Measurements from ENCODE around the gene NOL3. TPM values are rescaled to one million over a fixed set of nuclear protein-coding genes. Genes with fewer than 3 reads are reported as not detected.

NOL3 gene
- total and polyA plus RNA-seq, 9 of the 15 experiments (the other 6 are each of a cell fraction or from before 2014, with no cell fraction given), result 0.45 to 14.0 (median 5.4) TPM

DNA sequence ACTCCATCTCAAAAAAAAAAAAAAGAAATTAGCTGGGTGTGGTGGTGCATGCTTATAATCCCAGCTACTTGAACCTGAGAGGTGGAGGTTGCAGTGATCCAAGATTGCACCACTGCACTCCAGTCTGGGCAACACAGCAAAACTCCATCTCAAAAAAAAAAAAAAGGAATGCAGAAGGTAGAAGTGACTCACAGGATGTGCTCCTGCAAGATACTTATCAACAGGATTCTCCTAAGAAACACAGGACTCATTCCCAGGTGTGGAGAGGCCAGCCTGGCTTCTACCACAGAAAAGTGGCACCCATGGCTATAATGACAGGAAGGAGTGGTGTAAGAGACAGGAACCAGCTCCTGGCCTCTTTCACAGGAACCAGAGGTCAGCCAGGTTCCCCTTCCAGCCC, 42.4 kb downstream of the NOL3 start:
- TF ChIP-seq ZNF408 (CRISPR knock-in tag; IDR thresholded peaks at IDR 0.05; ENCODE audit: low read depth), result no peak
- TF ChIP-seq FOSL1 (tag; conservative IDR thresholded peaks at IDR 0.05), result 0 out of 2 replicates have a peak, but pooled peaks have one; percentile 25
- no peak for TF ChIP-seq NCOA4 (IDR thresholded peaks at IDR 0.05; ENCODE audit: partially characterized antibody)
- no peak for TF ChIP-seq POLR2A (conservative IDR thresholded peaks at IDR 0.05)
- TF ChIP-seq, protein P1, sequence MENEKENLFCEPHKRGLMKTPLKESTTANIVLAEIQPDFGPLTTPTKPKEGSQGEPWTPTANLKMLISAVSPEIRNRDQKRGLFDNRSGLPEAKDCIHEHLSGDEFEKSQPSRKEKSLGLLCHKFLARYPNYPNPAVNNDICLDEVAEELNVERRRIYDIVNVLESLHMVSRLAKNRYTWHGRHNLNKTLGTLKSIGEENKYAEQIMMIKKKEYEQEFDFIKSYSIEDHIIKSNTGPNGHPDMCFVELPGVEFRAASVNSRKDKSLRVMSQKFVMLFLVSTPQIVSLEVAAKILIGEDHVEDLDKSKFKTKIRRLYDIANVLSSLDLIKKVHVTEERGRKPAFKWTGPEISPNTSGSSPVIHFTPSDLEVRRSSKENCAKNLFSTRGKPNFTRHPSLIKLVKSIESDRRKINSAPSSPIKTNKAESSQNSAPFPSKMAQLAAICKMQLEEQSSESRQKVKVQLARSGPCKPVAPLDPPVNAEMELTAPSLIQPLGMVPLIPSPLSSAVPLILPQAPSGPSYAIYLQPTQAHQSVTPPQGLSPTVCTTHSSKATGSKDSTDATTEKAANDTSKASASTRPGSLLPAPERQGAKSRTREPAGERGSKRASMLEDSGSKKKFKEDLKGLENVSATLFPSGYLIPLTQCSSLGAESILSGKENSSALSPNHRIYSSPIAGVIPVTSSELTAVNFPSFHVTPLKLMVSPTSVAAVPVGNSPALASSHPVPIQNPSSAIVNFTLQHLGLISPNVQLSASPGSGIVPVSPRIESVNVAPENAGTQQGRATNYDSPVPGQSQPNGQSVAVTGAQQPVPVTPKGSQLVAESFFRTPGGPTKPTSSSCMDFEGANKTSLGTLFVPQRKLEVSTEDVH (IDR thresholded peaks at IDR 0.05; ENCODE audit: low read depth, partially characterized antibody), result no peak
- no peak for TF ChIP-seq SUPT5H (IDR thresholded peaks at IDR 0.05)
- TF ChIP-seq SMAD4 (CRISPR knock-in tag; conservative IDR thresholded peaks at IDR 0.05), result no peak
- peak; percentile 32; the same call in 1 of the 2 replicates for TF ChIP-seq ZNF384 (IDR thresholded peaks at IDR 0.05; ENCODE audit: low read depth, low read length)
- POLR2A ChIA-PET, result interaction anchor here (0.8 to 0.9 kb wide), 2 partner anchors 11 to 16 kb away, joined by 3 read pairs; no protein-coding TSS in a partner anchor

More for the DNA sequence above, 42.4 kb downstream of the NOL3 start:
- DNase-seq (ENCODE audit: extremely low read depth in 1 of 4, low spot score in 3 of 4) (no peak), ATAC-seq (no peak), FAIRE-seq (no peak)
- intact Hi-C loops (cut with micrococcal nuclease), result no loop called here
- Histone ChIP-seq H3K4me3 (no peak overlapping the region), H3K9me1 (ENCODE audit: control insufficient read depth, insufficient read depth, low read length) (no peaks in the 10 kb centered on the region), H4K20me1 (replicated peaks; ENCODE audit: control insufficient read depth, insufficient read depth, low read length) (no peaks in the 10 kb centered on the region), H3K36me3 (ENCODE audit: control insufficient read depth, insufficient read depth, low read length) (no peaks in the 10 kb centered on the region), H3K4me1 (replicated peaks in 1 of 2; ENCODE audit: control insufficient read depth in 2 of 2, insufficient read depth in 2 of 2, low read length in 2 of 2) (peaks cover 20 to 49% of the 10 kb centered on the region in 2 experiments), H3K27ac (ENCODE audit: extremely low read depth, low read depth, low read length) (no peak overlapping the region), H3K9me3 (replicated peaks; ENCODE audit: control insufficient read depth, insufficient read depth, low read depth, low read length) (no peaks in the 10 kb centered on the region), H3K4me2 (ENCODE audit: insufficient read depth, low read length) (no peak overlapping the region), H3K27me3 (ENCODE audit: control insufficient read depth in 2 of 2, insufficient read depth in 2 of 2, low read length in 2 of 2) (no peaks in the 10 kb centered on the region), H3K79me2 (ENCODE audit: control insufficient read depth, insufficient read depth, low read length) (no peaks in the 10 kb centered on the region), H2AFZ (ENCODE audit: low read depth, low read length) (no peak overlapping the region), H3K9ac (ENCODE audit: insufficient read depth in 1 of 2, low read depth in 2 of 2, low read length in 2 of 2) (no peak overlapping the region; a peak in 1 of 4 replicates)
- BruUV-seq (replicated peaks), result no TSS peak
- CTCF ChIA-PET (ENCODE audit: low intra/inter-chr PET ratio), result no interaction called here
- in situ Hi-C loops (cut with MboI), result no loop called here
